NCI-H146 treated with DMSO at 0.1 percent for 48 hours (cell line): ENCODE results near the gene MDH1B.
"Not testable (repeated sequence)": the region's sequence is repeated elsewhere in the genome, so short reads cannot be mapped to it uniquely, and the experiment has no call there.

Experiments
- DNase-seq: peaks from one replicate; lab custom pipeline; 2025; ENCODE audit not compliant: unreplicated experiment; lab: John Stamatoyannopoulos, UW

The MDH1B gene

GRCh38 chr2:206774871-206775270 is 9.7 kb upstream of the MDH1B start:
- no peak for DNase-seq

- DNase-seq: no peak
Observed at GRCh38 chr2:206766057-206766930, 1.2 kb upstream of the MDH1B start.

- no peak for DNase-seq
Observed at GRCh38 chr2:206764673-206765241, 371 bp downstream of the MDH1B start.

GRCh38 chr2:206756816-206757215 is 8.3 kb downstream of the MDH1B start:
- DNase-seq: no peak

- no peak for DNase-seq
Observed at GRCh38 chr2:206740800-206741199, 24.3 kb downstream of the MDH1B start.

GRCh38 chr2:206739271-206739670 is 25.9 kb downstream of the MDH1B start:
- no peak for DNase-seq

GRCh38 chr2:206736935-206737334 is 28.2 kb downstream of the MDH1B start:
- DNase-seq: no peak

GRCh38 chr2:206733341-206733740 is 31.8 kb downstream of the MDH1B start:
- no peak for DNase-seq

GRCh38 chr2:206728277-206729199 is 36.6 kb downstream of the MDH1B start:
- DNase-seq: no peak

GRCh38 chr2:206727287-206727686 is 37.8 kb downstream of the MDH1B start:
- DNase-seq: no peak

- no peak for DNase-seq
Observed at GRCh38 chr2:206723288-206723687, 41.8 kb downstream of the MDH1B start.

GRCh38 chr2:206721256-206721920 is 43.7 kb downstream of the MDH1B start:
- DNase-seq: no peak

- no peak for DNase-seq
Observed at GRCh38 chr2:206718296-206718695, 46.8 kb downstream of the MDH1B start, which contains the start of gene DYTN. TSS of gene DYTN (minus strand) at chr2:206718396. CDS start at chr2:206718279, 117 bp downstream.

- DNase-seq: no peak
Observed at GRCh38 chr2:206716623-206717022, 48.5 kb downstream of the MDH1B start.

GRCh38 chr2:206715183-206715582 is 49.9 kb downstream of the MDH1B start:
- DNase-seq: not testable (repeated sequence)

- no peak for DNase-seq
Observed at GRCh38 chr2:206713746-206714145, 51.4 kb downstream of the MDH1B start.

- no peak for DNase-seq
Observed at GRCh38 chr2:206708286-206708685, 56.8 kb downstream of the MDH1B start.

GRCh38 chr2:206707164-206707701 is 57.9 kb downstream of the MDH1B start:
- no peak for DNase-seq

GRCh38 chr2:206701952-206702605 is 63.0 kb downstream of the MDH1B start:
- DNase-seq: no peak

- no peak for DNase-seq
Observed at GRCh38 chr2:206700156-206700555, 65.0 kb downstream of the MDH1B start.
